ENCODE measurements around the gene MMD2. TPM values are rescaled to one million over a fixed set of nuclear protein-coding genes. Genes with fewer than 3 reads are reported as not detected.

Gene MMD2
- polyA plus RNA-seq, 2 of the 4 experiments (the other 2 are of a cell fraction) = not detected

DNA sequence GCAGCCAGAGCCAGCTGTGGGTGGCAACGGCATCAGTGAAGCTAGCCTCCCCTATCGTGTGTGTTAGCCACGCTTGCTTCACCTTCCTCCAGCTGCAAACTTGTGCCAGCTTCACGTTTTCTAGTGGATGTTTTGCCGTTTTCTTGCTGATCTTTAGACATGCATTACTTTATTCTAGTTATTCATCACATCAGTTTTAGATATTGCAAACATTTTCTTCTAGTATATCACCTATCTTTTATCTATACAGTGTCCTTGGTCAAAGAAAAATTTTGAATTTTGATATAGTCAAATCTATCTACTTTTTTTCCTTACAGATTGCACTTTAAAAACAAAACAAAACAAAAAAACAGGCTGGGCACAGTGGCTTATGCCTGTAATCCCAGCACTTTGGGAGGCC is 90.5 kb downstream of the MMD2 start:
- H3K4me1 ChIP-seq = no peaks in the 10 kb centered on the region
- no peak for DNase-seq (ENCODE audit: low read depth in 1 of 2, low spot score in 1 of 2)
- FAIRE-seq = no peak
- no peak overlapping the region for H3K4me3 ChIP-seq
- 66% methylated on average over 5 of the region's 5 CpGs for WGBS (ENCODE audit: missing lambda C conversion rate)
- H3K9me3 ChIP-seq = no peaks in the 10 kb centered on the region
- TF ChIP-seq, protein P1, sequence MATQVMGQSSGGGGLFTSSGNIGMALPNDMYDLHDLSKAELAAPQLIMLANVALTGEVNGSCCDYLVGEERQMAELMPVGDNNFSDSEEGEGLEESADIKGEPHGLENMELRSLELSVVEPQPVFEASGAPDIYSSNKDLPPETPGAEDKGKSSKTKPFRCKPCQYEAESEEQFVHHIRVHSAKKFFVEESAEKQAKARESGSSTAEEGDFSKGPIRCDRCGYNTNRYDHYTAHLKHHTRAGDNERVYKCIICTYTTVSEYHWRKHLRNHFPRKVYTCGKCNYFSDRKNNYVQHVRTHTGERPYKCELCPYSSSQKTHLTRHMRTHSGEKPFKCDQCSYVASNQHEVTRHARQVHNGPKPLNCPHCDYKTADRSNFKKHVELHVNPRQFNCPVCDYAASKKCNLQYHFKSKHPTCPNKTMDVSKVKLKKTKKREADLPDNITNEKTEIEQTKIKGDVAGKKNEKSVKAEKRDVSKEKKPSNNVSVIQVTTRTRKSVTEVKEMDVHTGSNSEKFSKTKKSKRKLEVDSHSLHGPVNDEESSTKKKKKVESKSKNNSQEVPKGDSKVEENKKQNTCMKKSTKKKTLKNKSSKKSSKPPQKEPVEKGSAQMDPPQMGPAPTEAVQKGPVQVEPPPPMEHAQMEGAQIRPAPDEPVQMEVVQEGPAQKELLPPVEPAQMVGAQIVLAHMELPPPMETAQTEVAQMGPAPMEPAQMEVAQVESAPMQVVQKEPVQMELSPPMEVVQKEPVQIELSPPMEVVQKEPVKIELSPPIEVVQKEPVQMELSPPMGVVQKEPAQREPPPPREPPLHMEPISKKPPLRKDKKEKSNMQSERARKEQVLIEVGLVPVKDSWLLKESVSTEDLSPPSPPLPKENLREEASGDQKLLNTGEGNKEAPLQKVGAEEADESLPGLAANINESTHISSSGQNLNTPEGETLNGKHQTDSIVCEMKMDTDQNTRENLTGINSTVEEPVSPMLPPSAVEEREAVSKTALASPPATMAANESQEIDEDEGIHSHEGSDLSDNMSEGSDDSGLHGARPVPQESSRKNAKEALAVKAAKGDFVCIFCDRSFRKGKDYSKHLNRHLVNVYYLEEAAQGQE (IDR thresholded peaks at IDR 0.05) = no peak
- TF ChIP-seq, protein P2, sequence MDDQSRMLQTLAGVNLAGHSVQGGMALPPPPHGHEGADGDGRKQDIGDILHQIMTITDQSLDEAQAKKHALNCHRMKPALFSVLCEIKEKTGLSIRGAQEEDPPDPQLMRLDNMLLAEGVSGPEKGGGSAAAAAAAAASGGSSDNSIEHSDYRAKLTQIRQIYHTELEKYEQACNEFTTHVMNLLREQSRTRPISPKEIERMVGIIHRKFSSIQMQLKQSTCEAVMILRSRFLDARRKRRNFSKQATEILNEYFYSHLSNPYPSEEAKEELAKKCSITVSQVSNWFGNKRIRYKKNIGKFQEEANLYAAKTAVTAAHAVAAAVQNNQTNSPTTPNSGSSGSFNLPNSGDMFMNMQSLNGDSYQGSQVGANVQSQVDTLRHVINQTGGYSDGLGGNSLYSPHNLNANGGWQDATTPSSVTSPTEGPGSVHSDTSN (IDR thresholded peaks at IDR 0.05) = no peak
- CTCF ChIA-PET = interaction anchor here (0.9 to 2.8 kb wide), 2 partner anchors 15 to 70 kb away, joined by 3 to 17 read pairs; partner anchors contain the start of gene RADIL
- ATAC-seq = no peak
- POLR2A ChIA-PET = no interaction called here
- H3K4me2 ChIP-seq = no peak overlapping the region
- no peak overlapping the region for H3K27ac ChIP-seq

DNA sequence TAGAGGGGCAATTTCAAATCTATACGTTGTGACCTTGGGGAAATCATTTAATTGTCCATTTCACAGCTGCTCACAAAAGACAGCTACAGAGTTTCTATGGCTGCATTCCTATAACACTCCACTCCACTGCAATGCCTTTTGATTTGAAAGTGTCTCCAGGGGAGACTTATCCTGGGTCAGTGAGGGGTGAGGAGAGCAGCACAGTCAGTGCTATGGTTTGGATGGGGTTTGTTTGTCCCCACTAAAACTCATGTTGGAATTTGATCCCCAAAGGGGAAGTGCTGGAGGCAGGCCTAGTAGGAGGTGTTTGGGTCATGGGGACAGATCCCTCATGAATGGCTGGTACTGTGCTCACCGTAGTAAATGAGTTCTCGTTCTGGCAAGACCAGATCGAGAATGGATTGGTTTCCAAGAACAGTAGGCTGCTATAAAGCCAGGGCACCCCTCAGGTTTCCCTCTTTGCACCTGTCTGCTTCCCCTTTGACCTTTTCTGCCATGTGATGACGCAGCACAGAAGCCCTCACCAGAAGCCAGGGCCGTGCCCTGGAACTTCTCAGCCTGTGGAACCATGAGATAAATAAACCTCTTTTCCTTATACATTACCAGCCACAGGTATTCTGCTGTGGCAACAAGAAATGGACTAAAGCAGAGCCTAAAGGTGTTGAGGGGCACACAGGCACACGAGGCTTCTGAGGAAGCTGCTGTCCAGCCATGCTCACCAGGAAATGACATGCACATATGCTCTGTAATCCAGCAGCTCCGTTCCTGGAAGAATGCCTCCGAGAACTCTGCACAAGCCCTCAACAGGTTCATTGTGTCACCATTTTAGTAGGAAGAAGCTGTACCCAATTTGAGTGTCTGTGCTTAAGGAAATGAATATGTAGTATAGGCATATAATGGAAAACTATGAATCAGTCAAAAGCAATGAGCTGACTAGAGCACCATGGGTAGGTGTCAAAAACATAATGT is 92.2 kb downstream of the MMD2 start:
- CTCF ChIA-PET = interaction anchor here (0.5 to 2.8 kb wide), 2 partner anchors 11 to 17 kb away, joined by 3 to 17 read pairs; partner anchors contain the start of gene RADIL
- ATAC-seq (no peak), FAIRE-seq (no peak), DNase-seq (ENCODE audit: low read depth in 1 of 2, low spot score in 1 of 2) (no peak)
- Histone ChIP-seq H3K4me2 (no peak overlapping the region), H3K4me1 (no peaks in the 10 kb centered on the region), H3K4me3 (no peak overlapping the region), H3K27ac (no peak overlapping the region), H3K9me3 (no peaks in the 10 kb centered on the region)
- POLR2A ChIA-PET = no interaction called here
- WGBS (ENCODE audit: missing lambda C conversion rate) = 64% methylated on average over 9 of the region's 9 CpGs
- TF ChIP-seq RNF2 (IDR thresholded peaks at IDR 0.05; ENCODE audit: borderline replicate concordance, low read depth) (no peak), MAFK (IDR thresholded peaks at IDR 0.05; ENCODE audit: partially characterized antibody) (no peak), EHMT2 (IDR thresholded peaks at IDR 0.05; ENCODE audit: low read depth) (no peak), JUN (IDR thresholded peaks at IDR 0.05) (no peak), RAD21 (conservative IDR thresholded peaks at IDR 0.05 in 1 of 2, IDR thresholded peaks at IDR 0.05 in 1 of 2) (no peak), ZSCAN20 (CRISPR knock-in tag; IDR thresholded peaks at IDR 0.05) (no peak), HOXA7 (CRISPR knock-in tag; IDR thresholded peaks at IDR 0.05) (no peak), RCOR1 (IDR thresholded peaks at IDR 0.05; ENCODE audit: low read depth, low read length) (no peak), MAZ (IDR thresholded peaks at IDR 0.05; ENCODE audit: borderline replicate concordance, low read depth, low read length) (no peak), EP300 (IDR thresholded peaks at IDR 0.05) (no peak)
- TF ChIP-seq, protein P1 (IDR thresholded peaks at IDR 0.05) = no peak
- TF ChIP-seq, protein P3, sequence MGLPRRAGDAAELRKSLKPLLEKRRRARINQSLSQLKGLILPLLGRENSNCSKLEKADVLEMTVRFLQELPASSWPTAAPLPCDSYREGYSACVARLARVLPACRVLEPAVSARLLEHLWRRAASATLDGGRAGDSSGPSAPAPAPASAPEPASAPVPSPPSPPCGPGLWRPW (IDR thresholded peaks at IDR 0.05) = no peak
- TF ChIP-seq, protein P2 (IDR thresholded peaks at IDR 0.05) = no peak
- TF ChIP-seq, protein P4, sequence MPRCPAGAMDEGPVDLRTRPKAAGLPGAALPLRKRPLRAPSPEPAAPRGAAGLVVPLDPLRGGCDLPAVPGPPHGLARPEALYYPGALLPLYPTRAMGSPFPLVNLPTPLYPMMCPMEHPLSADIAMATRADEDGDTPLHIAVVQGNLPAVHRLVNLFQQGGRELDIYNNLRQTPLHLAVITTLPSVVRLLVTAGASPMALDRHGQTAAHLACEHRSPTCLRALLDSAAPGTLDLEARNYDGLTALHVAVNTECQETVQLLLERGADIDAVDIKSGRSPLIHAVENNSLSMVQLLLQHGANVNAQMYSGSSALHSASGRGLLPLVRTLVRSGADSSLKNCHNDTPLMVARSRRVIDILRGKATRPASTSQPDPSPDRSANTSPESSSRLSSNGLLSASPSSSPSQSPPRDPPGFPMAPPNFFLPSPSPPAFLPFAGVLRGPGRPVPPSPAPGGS (IDR thresholded peaks at IDR 0.05) = no peak

Measured in A549 (cell line).